ENCODE measurements around the gene ZMYND19.

The ZMYND19 gene

DNA sequence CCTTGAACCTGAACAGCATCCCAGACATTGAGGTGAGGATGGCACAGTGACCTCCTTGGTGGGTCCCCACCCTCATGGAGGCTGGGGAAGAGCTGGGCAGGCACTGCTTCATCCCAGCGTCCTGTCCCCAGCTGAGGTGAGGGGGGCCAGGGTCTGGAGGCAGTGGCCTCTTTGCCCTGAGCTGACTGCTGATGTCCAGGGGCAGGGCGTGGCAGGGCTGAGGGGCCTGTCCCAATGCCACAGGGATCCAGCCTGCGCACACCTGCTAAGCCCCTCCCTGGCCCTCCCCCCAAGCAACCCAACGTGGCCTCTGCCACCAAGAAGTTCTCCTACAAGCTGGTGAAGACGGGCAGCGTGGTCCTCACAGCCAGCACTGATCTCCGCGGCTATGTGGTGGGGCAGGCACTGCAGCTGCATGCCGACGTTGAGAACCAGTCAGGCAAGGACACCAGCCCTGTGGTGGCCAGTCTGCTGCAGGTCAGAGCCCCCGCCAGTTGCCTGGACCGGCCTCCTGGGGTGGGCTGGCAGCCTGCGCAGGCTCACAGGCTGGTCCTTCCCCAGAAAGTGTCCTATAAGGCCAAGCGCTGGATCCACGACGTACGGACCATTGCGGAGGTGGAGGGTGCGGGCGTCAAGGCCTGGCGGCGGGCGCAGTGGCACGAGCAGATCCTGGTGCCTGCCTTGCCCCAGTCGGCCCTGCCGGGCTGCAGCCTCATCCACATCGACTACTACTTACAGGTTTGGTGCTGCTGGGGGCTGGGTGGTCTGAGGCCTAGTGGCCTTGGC lies 23.6 kb upstream of the ZMYND19 start:
- TF ChIP-seq, protein P1, sequence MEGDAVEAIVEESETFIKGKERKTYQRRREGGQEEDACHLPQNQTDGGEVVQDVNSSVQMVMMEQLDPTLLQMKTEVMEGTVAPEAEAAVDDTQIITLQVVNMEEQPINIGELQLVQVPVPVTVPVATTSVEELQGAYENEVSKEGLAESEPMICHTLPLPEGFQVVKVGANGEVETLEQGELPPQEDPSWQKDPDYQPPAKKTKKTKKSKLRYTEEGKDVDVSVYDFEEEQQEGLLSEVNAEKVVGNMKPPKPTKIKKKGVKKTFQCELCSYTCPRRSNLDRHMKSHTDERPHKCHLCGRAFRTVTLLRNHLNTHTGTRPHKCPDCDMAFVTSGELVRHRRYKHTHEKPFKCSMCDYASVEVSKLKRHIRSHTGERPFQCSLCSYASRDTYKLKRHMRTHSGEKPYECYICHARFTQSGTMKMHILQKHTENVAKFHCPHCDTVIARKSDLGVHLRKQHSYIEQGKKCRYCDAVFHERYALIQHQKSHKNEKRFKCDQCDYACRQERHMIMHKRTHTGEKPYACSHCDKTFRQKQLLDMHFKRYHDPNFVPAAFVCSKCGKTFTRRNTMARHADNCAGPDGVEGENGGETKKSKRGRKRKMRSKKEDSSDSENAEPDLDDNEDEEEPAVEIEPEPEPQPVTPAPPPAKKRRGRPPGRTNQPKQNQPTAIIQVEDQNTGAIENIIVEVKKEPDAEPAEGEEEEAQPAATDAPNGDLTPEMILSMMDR (IDR thresholded peaks at IDR 0.05; ENCODE audit: low read depth, low read length), result no peak
- no peak for DNase-seq (ENCODE audit: low read depth in 2 of 2)
- no peak overlapping the region for H3K4me3 ChIP-seq (replicated peaks in 1 of 2; ENCODE audit: low read depth in 2 of 2, low read length in 2 of 2)

DNA sequence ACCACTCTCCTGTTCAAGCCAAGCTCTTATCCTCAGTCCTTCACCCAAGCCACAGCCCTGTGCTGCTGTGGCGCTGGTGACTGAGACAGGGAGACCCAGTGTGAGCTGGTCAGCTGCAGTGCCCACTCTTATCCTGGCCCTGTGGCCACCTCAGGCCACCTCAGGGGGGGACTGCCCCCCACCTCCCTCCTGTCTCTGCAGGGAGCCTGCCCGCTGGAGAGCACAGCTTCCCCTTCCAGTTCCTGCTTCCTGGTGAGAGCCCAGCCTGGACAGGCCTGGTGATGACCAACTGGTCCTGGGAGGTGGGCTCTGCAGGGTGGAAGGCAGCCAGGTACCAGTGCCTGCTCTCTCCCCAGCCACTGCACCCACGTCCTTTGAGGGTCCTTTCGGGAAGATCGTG lies 22.9 kb upstream of the ZMYND19 start:
- no peak overlapping the region for H3K4me3 ChIP-seq (replicated peaks in 1 of 2; ENCODE audit: low read depth in 2 of 2, low read length in 2 of 2)
- TF ChIP-seq, protein P1 (IDR thresholded peaks at IDR 0.05; ENCODE audit: low read depth, low read length), result no peak
- DNase-seq (ENCODE audit: low read depth in 2 of 2), result no peak

DNA sequence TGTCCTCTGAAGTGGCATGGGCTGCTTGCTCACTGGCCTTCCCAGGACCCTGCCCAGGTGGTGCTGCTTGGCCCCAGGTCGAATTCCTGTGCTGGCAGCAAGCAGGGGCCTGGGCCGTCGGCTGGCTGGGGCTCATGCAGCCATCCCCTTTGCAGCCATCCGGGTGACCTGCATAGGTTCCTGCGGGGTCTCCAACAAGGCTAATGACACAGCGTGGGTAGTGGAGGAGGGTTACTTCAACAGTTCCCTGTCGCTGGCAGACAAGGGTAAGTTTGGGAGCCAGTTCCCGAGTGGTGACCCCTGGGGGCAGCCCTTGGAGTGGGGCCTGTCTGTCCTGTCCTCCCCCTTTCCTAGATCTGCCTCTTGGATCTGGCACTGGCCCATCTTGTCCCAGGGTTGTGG lies 22.4 kb upstream of the ZMYND19 start:
- TF ChIP-seq, protein P1 (IDR thresholded peaks at IDR 0.05; ENCODE audit: low read depth, low read length), result no peak
- no peak overlapping the region for H3K4me3 ChIP-seq (replicated peaks in 1 of 2; ENCODE audit: low read depth in 2 of 2, low read length in 2 of 2)
- DNase-seq (ENCODE audit: low read depth in 2 of 2), result no peak

DNA sequence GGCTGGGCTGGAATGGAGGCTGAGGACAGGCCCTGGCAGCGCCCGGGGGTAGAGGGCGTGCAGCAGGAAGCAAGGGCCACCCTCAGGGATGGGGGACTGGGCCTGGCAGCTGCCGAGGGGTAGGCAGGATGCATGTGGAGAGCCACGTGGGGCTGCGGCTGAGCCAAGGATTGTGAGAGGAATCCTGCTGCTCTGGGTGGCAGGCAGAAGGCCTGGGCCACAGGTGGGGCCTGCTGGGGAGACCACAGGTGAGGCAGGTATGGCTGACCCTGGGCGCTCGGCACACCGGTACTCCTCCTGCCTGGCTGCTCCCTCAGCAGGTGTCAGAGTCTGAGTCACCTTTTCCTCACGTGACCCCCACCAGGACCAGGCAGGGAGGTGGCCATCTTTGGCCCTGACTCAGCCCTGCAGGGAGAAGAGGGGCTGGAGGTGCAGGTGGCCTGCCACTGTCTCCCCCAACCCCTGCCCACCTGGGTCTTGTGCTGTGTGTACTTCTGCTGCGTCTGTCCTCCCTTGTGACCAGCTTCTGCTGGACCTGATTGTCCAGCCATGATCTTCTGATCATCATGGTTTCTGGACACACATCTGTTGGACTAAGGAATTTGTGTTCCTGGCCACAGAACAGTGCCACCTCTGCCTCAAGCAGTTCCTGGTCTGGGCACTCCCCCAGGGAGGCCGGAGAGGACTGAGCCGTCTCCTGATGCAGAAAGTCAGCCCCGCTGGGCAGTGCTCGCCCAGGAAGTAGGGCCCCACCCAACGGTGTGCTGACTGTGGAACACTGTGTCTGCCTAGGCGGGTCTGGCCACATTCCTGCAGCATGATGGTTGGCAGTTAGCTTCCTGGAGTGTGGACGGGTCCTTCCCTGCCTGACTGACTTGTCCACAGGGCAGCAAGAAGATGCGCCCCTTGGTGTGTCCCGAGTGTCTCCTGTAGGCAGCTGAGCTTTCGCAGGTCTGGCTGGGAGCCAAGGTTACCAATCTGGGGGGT lies 21.6 kb upstream of the ZMYND19 start:
- peak overlapping the region in 1 of 2 donors; percentile 1 for H3K4me3 ChIP-seq (replicated peaks in 1 of 2; ENCODE audit: low read depth in 2 of 2, low read length in 2 of 2)
- peak; percentile 66 to 90 for DNase-seq (ENCODE audit: low read depth in 2 of 2)
- TF ChIP-seq, protein P1 (IDR thresholded peaks at IDR 0.05; ENCODE audit: low read depth, low read length), result no peak

DNA sequence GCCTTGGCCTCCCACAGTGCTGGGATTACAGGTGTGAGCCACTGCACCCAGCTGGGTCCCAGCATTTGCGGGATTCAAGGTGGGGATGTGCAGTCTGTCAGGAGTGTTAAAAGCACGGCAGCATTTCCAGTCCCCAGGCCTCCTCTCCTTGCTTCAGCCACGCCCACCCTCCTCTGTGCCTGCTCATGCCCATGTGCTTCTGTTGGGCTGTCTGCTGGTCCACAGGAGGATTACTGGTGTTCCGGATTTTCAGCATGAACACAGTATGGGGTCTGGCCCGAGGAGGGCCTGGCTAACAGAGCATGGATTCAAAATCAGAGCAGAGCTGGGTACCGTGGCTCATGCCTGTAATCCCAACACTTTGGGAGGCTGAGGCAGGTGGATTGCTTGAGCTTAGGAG lies 20.6 kb upstream of the ZMYND19 start:
- DNase-seq (ENCODE audit: low read depth in 2 of 2), result no peak
- TF ChIP-seq, protein P1 (IDR thresholded peaks at IDR 0.05; ENCODE audit: low read depth, low read length), result no peak
- H3K4me3 ChIP-seq (replicated peaks in 1 of 2; ENCODE audit: low read depth in 2 of 2, low read length in 2 of 2), result no peak overlapping the region

DNA sequence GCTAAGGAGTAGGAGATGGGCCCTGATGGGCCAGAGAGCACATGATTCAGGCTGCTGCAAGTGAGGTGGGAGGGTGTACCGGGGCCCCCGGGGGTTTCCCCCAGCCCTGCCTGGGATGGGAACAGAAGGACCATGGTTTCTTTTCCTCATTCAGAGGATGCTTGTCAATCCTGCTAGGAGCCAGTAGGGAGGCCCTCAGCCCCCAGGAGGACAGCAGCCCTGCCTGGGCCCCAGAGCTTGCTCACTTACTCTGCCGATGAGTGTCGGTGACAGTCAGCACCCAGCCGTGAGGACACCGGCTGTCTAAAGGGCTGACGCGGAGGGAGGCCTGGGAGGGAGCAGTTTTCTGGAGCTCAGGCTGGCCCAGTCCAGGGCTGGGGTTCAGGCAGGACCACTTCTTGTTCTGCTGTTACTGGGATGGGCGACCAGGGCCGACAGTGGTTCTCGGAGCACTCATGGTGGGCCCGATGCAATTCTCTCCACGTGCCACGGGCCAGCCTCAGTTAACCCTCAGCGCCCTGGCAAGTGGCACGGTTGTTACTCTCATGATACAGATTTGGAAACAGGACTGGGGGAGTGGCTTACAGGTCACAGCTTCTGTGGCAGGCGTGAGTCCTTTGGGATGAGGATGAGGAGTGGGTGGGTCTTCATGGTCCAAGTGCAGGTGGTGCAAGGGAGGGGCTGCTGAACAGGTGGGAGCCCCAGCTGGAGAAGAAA lies 17.0 kb upstream of the ZMYND19 start:
- TF ChIP-seq, protein P1 (IDR thresholded peaks at IDR 0.05; ENCODE audit: low read depth, low read length), result no peak
- peak overlapping the region in 1 of 2 donors; percentile 72 for H3K4me3 ChIP-seq (replicated peaks in 1 of 2; ENCODE audit: low read depth in 2 of 2, low read length in 2 of 2)
- peak in 1 of 2 donors; percentile 31 for DNase-seq (ENCODE audit: low read depth in 2 of 2)

Measured in cardiac fibroblast (primary cell).